ENCODE results near the gene HES2.
A peak's percentile ranks its signal among the peaks of the same experiment; 100 is the strongest.
"Not testable (repeated sequence)": the region's sequence is repeated elsewhere in the genome, so short reads cannot be mapped to it uniquely, and the experiment has no call there.

HES2 gene

DNA sequence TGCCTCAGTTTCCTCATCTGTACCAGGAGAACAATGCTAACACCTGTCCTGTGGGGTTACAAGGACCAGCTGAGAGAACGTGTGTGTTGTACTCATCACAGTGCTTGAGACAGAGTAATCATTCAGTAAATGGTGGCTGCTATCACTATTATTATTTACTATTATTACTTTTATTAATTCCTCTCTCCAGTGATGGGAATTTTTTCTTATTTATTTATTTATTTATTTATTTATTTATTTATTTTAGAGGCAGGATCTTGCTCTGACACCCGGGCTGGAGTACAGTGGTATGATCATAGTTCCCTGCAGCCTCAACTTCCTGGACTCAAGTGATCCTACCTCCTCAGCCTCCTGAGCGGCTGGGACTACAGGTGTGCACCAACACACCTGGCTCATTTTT, 16.6 kb upstream of the HES2 start:
- DNase-seq (ENCODE audit: low read depth): not testable (repeated sequence)

DNA sequence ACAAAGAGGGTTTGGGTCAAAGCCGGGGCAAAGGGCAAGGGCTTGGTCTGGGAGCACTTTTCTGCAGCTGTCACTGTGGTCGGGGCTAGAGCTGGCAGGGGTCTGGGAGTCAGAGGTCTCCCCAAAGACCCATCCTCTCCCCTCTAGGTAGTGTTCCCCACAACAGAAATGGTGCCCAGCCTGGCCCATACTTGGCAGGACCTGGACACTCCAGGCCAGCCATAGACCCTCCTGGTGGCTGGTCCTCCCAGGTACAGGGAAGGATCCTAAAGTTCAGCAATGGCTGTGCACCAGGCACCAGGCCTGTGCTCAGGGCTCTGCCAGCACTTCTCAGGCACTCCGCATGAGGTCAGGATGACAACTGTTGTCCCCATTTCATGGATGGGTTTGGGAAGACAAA, 15.8 kb upstream of the HES2 start:
- no peak for DNase-seq (ENCODE audit: low read depth)

DNA sequence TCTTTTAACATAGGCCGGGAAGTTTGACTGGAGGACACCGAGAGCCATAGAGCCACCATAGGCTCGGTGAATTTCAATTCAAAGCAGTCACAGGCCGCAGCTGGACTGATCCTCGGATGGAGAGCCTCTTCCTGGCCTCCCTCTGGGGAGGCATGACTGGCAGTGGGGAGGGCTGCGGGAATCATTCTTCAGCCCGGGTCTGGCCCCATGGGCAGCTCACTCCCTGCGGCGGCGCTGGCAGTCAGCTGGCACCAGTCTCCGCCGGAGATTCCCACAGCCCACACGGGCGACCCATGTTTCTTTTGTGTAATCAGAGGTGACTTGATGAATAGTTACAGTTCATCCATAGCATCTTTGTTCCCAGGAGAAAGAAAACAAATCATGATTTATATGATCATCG, 15.4 kb upstream of the HES2 start:
- DNase-seq (ENCODE audit: low read depth): no peak

DNA sequence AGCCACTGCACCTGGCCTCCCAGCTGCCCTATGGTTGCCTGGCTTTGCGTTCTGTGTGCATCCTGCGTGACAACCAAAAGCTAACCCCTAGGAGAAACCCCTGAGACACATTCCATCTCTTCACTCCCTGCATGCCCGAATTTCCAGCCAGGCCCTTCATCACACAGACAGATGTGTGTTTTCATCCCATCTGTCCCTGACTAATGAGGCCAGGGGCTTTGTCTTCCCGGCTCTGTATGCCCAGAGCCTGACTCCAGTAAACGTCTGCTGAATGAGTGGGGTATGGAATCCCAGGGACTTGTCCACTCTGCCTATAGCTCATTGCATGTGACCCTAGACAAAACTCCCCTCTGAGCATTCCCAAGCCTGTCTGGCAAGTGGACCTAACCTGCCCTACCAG, 14.5 kb upstream of the HES2 start:
- DNase-seq (ENCODE audit: low read depth): no peak

DNA sequence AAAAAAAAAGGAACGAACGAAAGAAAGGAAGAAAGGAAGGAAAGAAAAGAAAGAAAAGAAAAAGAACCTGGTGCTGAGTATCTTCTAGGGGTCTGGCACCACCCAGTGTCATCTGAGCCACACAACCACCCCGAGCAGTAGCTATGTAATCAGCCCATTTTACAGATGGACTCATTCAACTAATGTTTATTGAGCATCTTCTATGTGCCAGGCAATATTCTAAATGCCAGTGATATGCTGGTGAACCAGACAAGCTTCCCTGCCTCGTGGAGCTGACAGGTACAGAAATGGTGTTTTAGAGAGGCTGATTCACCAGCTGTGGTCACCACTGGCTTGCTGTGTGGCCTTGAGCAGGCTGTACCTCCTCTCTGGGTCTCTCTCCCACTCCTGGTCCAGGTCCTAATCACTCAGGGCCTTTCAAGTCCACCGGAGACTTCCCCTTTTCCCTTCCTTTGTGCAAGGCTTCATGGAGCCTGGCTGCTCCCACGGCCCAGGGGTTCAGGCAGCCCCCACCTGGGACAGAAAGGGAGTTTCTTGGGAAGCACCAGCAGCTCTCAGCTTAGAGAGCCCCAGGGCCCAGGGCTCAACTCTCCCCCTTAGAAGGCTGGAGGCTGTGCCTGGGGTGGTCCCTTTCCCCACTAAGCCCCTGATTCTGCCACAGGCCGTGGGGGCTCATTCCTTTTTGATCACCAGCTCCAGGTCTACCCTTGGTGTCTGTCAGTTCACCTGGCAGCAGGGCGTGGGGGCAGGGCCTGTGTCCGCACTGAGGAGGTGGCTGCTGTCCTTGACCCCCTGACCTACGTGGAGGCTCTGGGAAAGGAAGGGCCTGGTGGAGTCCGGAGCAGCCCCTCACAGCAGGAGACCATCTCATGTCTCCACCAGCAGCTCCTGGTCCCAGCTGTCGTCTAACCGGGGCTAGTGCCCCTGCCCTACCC, 12.2 kb upstream of the HES2 start:
- DNase-seq (ENCODE audit: low read depth): not testable (repeated sequence)

DNA sequence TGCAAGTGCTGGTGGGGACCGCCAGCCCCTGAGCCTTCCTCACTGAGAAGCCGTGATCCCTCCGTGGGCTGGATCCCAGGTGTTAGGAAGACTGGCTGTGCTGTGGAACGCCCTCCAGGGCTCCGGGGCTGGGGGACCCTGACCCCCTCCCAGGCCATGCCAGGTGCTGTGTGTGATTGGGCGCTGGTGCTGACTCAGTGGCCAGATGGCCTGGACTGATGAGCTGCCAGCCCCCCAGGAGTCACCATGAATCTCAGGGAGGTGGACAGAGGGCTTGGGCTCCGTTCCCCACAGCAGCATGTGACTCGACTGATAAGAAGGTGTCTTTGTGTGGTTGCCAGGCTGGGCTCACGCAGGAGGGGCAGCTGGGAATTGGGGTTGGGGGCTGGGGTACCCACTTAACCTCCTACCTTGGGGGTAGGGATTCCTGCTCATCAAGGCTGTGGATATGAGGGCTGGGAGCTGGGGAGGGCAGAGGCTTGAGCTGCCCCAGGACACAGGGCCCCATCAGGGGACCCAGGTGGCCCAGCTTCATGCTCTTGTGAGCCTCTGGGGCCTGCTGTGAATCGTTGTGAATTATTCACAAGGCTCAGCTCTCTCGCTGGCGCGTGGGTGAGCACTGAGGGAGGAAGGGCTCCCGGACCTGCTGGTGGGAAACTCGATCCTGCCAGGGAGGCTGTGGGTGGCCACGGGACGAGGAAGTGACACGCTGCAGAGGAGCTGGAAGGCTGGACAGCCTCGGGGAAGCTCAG, 10.1 kb upstream of the HES2 start:
- not testable (repeated sequence) for DNase-seq (ENCODE audit: low read depth)

DNA sequence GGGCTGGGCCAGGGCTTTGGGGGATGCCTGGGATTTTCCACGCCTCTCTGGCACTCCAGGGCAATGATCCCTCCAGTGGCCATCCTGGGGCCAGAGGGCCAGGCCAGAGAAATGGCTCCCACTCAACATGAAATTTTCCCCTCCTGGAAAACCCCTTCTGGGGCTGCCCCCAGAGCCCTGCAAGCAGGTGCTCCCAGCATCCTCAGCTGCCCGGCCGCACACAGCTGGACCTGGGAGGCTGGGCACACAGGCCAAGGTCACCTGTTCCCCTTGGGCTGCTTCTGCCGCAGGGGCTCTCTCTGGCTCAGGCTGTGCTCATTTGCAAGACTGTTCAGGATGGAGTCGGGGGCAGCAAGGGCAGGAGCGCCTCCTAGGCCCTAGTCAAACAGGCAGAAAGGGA, 8.7 kb upstream of the HES2 start:
- not testable (repeated sequence) for DNase-seq (ENCODE audit: low read depth)

DNA sequence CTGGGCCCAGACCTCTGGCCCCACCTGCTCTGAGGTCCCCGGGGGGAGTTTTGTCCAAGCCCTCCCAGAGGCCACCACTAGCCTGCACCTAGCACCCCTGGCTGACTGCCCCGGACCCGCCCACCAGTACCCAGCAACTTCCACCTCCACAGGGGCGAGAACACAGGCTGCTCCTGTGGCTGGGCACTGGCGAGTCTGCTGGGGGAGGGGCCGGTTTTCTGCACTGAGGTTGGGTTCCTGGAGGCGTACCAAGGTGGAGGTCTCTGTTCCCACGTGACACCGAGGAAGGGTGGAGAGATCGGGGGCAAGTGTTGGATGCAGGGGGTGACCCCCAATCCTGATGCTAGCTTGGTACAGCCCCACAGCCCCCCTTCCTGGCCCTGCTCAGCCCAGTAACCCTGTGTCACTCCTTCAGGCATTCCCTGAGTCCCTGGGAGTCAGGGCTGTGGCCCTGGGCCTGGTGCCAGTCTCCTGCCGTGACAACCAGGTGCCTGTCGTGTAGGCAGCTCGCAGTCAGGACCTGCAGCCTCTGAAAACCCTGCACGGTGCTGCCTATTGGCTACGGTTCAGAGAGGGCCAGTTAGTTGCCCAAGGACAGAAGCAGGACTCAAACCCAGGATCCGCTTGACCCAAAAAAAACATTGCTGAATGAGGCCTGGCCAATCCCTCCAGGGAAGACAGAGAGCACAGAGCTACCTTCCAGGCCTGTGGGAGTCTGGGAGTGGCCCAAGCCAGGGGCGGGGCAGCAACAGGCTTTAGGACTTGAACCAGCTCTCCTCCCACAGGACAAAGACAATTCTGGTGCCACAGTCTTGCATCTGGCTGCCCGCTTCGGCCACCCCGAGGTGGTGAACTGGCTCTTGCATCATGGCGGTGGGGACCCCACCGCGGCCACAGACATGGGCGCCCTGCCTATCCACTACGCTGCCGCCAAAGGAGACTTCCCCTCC, 8.0 kb upstream of the HES2 start:
- DNase-seq (ENCODE audit: low read depth): no peak

DNA sequence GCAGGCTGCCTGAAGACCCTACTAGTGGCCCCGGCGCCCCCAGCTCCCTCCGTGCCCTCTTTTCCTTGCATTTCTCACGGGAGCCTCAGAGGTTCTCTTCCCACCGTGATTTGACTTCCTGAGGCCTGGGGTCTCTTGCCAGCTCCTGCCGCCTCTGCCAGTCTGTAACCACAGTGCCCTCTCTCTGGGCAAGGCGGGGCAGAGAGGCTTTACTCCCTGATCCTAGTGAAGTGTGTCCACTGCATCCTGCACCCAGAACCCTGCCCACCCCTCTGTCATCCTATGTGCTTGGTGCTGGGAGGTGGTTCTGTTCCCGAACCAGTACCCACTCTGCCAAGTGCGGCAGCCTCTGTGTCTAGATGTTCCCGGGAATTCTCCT, 7.2 kb upstream of the HES2 start:
- no peak for DNase-seq (ENCODE audit: low read depth)

DNA sequence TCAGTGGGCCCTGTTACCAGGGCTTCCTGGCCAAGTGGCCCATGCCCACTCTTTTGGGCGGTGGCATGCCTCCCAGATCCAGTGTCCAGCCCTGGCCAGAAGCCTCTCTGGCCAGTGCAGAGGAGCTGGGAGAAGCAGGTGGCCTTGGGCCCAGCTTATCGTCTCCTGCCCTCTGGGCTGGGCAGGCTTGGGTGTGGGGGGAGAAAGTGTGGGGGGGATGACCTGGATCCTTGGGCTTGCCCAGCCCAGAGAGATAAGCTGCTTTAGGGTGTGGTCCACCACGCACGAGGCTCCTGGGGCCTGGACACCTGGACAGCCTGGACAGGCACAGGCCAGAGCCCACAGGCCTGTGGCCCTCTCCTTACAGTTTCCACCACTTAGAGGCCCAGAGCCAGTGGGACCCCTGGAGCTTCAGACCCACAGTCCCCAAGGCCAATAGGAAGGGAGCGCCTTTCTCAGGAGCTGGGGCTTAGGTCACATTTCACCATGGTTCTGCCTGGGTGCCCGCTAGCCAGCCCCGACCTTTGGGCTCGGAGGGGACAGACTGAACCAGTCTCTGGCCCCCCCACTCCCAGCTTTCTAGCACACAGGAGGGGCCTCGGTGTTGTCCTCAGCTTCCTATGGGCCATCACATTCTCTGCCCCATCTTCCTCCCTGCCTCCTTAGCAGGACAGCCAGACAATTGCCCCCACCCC, 6.7 kb upstream of the HES2 start:
- DNase-seq (ENCODE audit: low read depth): no peak

DNA sequence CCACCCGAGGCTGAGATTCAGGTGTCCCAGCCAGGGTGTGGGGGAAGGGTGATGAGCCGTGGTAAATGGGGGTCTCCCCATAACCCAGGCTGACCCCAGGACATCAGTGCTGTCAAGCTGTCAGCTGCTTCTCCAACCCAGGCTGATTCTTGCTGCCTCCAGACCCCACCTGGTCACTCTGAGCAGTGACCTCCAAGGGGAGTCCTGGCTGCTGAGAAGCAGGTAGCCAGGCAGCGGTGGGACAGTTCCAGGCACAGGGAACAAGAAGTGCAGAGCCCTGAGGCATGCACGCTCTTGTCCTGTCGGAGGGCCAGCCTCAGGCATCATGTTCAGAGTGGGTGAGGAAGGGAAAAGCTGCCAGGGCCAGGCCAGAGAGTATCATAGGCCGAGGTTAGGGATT, 5.9 kb upstream of the HES2 start:
- no peak for DNase-seq (ENCODE audit: low read depth)

DNA sequence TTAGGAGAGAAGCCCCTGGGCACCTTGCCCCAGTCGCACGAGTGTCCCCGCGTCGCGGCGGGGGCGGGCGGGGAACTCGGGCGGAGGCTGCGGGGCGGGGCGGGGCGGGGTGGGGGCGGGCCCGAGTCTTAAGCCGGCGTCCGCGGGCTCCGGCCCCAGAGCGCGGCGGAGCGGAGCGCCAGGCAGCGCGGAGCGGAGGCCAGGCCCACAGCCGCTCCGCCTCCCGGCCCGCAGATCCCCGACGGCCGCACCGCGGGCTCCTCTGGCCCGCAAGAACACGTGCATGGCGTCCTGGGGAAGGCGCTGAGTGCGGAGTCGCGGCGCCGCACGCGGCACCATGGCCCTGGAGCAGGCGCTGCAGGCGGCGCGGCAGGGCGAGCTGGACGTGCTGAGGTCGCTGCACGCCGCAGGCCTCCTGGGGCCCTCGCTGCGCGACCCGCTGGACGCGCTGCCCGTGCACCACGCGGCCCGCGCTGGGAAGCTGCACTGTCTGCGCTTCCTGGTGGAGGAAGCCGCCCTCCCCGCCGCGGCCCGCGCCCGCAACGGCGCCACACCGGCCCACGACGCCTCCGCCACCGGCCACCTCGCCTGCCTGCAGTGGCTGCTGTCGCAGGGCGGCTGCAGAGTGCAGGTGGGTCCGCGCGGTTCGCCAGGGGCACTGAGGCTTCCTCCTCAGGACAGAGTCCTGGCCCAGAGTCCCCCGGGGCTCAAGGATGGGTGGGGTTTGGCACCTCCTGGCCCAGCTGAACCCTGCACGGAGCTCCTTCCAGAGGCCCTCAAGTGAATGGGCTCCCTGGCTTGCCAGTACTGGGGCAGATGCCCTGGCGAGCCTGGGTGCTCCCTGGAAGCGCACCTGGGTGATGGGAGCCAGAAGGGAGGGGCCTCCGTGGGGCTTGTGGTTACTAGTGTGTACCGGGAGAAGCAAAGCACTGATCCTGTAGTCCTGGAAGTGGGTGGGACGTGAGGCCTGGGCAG, 5.2 kb upstream of the HES2 start, which contains the start of gene ESPN:
ESPN (plus strand) TSS at position 158 of the 975 bp plus-strand sequence; CDS start at position 338, 180 bp downstream.
- DNase-seq (ENCODE audit: low read depth): no peak

DNA sequence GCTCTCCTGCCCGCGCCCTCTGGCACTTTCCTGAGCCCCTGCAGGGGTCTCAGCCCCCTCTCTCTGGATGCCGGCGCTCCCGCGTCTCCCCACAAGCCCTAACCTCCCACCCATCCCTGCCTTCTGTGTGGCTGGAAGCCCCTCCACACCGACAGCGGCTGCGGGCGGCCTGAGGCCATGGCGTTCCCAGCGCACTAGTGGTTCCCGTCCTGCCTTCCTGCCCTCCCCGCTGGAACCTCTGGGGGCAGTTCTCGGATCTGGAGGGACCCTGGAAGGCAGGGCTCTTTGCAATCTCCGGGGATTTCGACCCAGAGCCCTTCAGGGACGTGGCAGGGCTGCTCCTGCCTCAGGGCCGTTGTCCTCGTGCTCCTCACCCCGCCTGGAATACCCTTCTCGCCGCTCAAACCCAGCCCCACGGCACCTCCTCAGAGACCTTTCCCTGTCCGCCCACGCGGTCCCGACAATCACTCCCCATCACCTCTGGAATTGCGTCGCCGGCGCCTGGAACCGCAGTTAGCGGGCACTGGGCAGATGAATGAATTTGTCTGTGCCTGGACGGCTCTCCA, 4.4 kb upstream of the HES2 start:
- no peak for DNase-seq (ENCODE audit: low read depth)

DNA sequence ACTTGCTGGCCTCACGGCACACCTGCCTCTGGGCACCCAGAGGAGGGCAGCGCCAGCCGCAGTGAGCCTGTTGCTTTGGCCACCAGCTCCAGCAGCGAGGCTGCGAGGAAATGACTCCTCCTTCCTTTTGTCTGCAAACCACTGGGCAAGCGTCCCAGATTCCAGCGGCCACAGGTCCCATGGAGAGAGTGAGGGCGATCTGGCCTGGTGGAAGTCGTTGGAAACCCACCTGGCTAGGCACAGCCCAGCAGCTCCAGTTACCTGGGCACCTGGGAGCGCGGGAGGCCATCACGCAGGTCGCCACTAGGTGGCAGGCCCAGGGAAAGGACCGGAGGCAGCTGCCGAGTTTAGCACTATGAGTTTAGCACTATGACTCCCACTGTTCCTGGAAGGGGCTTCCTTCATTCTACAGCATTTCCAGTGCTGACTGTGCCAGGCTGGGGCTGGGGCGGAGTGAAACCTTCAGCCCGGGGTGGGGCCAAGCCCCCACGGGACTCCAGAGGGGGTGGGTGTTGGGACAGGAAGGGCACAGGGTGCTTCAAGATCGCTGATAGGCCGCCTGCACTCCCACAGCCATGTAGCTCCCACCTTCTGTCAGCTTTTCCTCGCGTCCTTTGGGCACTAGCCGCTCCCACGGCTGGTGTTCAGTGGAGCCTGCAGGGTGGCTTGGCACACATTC, 3.7 kb upstream of the HES2 start:
- DNase-seq (ENCODE audit: low read depth): peak; percentile 60

DNA sequence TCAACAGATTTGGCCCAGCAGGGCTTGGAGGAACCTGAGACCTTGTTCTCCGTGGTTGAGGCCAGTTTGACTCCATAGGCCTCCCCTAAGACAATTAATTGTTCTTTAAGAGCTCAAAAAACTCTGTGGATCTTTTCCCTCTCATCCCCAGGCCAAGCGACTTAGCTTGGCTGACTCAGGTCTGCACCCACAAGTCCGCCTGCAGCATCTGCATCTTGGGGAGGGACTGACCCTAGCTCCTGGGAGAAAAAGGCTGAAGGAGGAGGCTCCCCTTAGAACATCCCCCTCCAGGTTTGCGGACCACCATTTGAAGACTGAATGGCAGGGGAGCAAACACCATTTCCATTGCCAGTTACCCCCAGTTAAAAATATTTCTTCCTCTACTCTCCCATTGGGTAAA, 1.5 kb upstream of the HES2 start:
- no peak for DNase-seq (ENCODE audit: low read depth)

DNA sequence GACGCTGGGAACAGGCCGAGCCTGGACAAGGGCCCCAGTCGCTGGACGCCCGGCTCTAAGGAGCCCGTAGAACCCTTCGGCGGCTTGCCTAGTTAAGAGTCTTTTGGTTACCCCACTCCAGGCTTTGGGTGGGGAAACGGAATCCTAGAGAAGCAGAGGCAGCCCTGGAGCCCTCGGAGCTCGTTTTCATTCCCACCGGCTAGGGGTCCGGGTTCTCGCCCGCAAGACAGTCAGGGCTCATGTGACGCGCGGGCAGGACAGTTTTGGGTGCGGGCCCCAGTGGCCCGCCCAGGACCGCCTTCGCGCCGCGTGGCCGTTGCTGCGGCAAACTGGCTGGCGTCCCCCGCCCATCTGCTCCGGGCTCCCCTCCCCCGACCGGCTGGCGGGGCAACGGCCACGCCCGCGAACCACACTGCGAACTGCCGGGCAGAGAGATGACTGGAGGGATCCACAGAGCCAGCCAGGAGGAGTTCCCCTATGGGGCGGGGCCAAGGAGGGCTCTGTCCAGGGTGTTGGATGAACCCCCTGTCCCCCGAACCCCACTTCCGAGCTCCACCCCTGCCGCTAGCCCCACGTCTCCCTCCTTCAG, 829 bp upstream of the HES2 start:
- DNase-seq (ENCODE audit: low read depth): no peak

DNA sequence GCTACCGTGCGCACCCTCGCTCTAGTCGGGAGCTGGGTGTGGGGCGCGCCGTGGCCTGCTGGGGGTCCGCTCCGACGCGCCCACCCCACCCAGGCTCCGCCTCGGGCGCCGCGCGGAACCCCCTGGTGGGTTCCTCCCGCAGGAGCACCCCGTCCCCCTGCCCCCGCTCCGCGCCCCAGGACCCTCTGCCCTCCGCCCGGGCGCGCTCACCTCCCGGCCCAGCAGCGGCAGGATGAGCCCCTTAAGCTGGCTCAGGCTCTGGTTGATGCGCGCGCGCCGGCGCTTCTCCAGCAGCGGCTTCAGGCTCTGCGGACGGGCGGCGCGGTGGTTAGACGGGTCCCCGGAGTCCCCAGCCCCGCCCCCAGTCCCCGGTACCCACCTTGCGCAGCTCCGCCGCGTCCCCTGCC, 319 bp downstream of the HES2 start:
- no peak for DNase-seq (ENCODE audit: low read depth)

DNA sequence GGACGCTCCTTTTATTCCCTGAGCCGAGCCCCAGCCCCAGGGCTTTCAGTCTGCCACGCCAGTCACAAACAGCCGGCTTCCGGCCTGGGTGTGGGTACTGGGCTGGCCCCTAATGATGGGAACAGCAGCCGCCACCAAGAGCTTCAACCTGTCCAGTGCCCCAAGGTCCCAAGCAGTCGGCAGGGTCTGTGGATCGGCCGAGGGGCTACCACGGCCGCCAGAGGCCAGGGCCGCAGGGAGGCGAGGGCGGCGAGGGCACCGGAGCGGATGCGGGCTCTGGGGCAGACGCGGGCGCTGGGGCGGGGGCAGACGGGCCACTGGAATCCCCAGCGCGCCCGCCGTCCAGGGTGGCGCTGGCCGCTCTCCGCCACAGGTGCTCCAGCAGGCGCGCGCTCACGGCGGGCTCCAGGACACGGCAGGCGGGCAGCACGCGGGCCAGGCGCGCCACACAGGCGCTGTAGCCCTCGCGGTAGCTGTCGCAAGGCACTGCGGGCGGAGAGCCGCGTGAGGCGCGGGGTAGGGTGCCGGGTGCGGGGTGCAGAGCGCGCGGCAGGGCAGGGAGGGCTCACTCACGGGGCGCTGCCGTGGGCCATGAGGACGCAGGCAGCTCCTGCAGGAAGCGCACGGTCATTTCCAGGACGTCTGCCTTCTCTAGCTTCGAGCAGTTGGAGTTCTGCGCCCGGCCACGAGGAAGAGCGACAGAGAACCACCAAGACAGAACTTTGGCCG, 887 bp downstream of the HES2 start:
- DNase-seq (ENCODE audit: low read depth): no peak
